CD4-positive, alpha-beta T cell (primary cell): ENCODE data around the gene TAF6. TPM values are rescaled to one million over a fixed set of nuclear protein-coding genes. Genes with fewer than 3 reads are reported as not detected.
A peak's percentile ranks its signal among the peaks of the same experiment; 100 is the strongest.

Experiments used
- ATAC-seq: fragments of 200-7000 bp; cut with Tn5 transposase; one replicate; pipeline ENCODE4 v1.10.0; 2022; ENCODE audit warnings: mild to moderate bottlenecking; ENCODE audit not compliant: poor library complexity
- CTCF ChIA-PET: fragments of 350-600 bp; sonication (Branson Sonifier 250); formaldehyde crosslinking; loops from one replicate; lab custom pipeline; 2021; ENCODE audit warnings: antibody characterized with exemption, inconsistent platforms; lab: Charles Lee
- POLR2A ChIA-PET: fragments of 350-600 bp; sonication (Branson Sonifier 250); formaldehyde crosslinking; loops from one replicate; lab custom pipeline; 2021; ENCODE audit warnings: antibody characterized with exemption, inconsistent platforms; lab: Charles Lee
- DNase-seq, 14 experiments: peaks; one replicate each; pipeline ENCODE4 v3.0.0-alpha.2; 2013 to 2020; ENCODE audit warnings: mixed read lengths in 2 of 14
- H3K27ac ChIP-seq, 2 donors: one replicate each; pipeline versions ENCODE4 v1.5.1 to v1.7.0; 2013; ENCODE audit warnings: low read length in 2 of 2, low read depth in 1 of 2, mild to moderate bottlenecking in 1 of 2
- H3K27me3 ChIP-seq, 2 experiments: 1 replicate in 1 of 2; 2 replicates in 1 of 2; pipeline versions ENCODE4 v1.6.1 to v1.7.0; 2013; ENCODE audit warnings: low read length in 2 of 2, control low read depth in 1 of 2, mild to moderate bottlenecking in 1 of 2, moderate library complexity in 1 of 2; ENCODE audit not compliant: insufficient read depth in 2 of 2, control insufficient read depth in 1 of 2
- H3K36me3 ChIP-seq: one replicate; pipeline ENCODE4 v1.6.1; 2013; ENCODE audit warnings: low read length, control low read depth; ENCODE audit not compliant: insufficient read depth
- H3K4me1 ChIP-seq: one replicate; pipeline ENCODE4 v1.6.1; 2013; ENCODE audit warnings: low read length, control low read depth; ENCODE audit not compliant: insufficient read depth
- H3K4me3 ChIP-seq: one replicate; pipeline ENCODE4 v1.5.1; 2013; ENCODE audit warnings: mild to moderate bottlenecking, low read length, moderate library complexity
- H3K9me3 ChIP-seq, 2 experiments: 1 replicate in 1 of 2; 2 replicates in 1 of 2; pipeline versions ENCODE4 v1.6.1 to v1.7.0; 2013; ENCODE audit warnings: low read length in 2 of 2, mild to moderate bottlenecking in 2 of 2, control low read depth in 1 of 2, moderate library complexity in 1 of 2; ENCODE audit not compliant: control insufficient read depth in 1 of 2, insufficient read depth in 1 of 2
- H3K27ac Mint-ChIP-seq: one replicate; pipeline ENCODE4 v1.8.0; 2020; ENCODE audit warnings: mixed read lengths
- H3K27me3 Mint-ChIP-seq: one replicate; pipeline ENCODE4 v1.8.0; 2021; ENCODE audit warnings: mixed read lengths
- H3K36me3 Mint-ChIP-seq: one replicate; pipeline ENCODE4 v1.8.0; 2021; ENCODE audit warnings: low read depth, mixed read lengths
- H3K4me1 Mint-ChIP-seq: one replicate; pipeline ENCODE4 v1.8.0; 2021; ENCODE audit warnings: low read depth, mixed read lengths
- H3K4me3 Mint-ChIP-seq: one replicate; pipeline ENCODE4 v1.8.0; 2020; ENCODE audit warnings: mild to moderate bottlenecking, mixed read lengths
- H3K9me3 Mint-ChIP-seq: one replicate; pipeline ENCODE4 v1.8.0; 2020; ENCODE audit warnings: mixed read lengths
- CTCF ChIP-seq: fragments of 200-600 bp; IDR thresholded peaks from one replicate; pipeline ENCODE4 v1.8.0; 2022; ENCODE audit warnings: antibody characterized with exemption, mild to moderate bottlenecking
- intact Hi-C, 2 experiments: fragments of 100-400 bp; cut with DNase I in 1 of 2; cut with micrococcal nuclease in 1 of 2; formaldehyde crosslinking; loops; one replicate each; pipeline versions ENCODE4 v1.15.1 to v1.9.0; 2023 to 2025; cut with DNase I, micrococcal nuclease
- total RNA-seq, 174 experiments: library from RNA in 2 of 174; stranded (reverse) in 2 of 174; gene quantifications; one replicate each; pipeline ENCODE4 v1.2.3 and lab custom pipeline; 2021 to 2026

TAF6 gene
- total RNA-seq, 2 experiments from 2014 or later = 34.8 to 37.4 TPM

GRCh38 chr7:100118388-100119071 is 628 bp downstream of the TAF6 start:
- Mint-ChIP-seq H3K36me3 (peaks cover 38% of the 10 kb centered on the region), H3K4me3 (peak overlapping the region; percentile 98), H3K27me3 (no peaks in the 10 kb centered on the region), H3K9me3 (no peaks in the 10 kb centered on the region), H3K4me1 (peaks cover 23% of the 10 kb centered on the region), H3K27ac (peak overlapping the region; percentile 97)
- no peak for DNase-seq
- H3K27ac ChIP-seq = peak overlapping the region; percentile 79 to 98
- no peaks in the 10 kb centered on the region for H3K27me3 ChIP-seq
- ATAC-seq = no peak
- H3K4me3 ChIP-seq = peak overlapping the region; percentile 93
- intact Hi-C loops = loop anchor here (1.0 to 2.0 kb wide), 3 partner anchors 9 to 38 kb away; partner anchors contain the start of genes AP4M1 (in 2 of the 2), MCM7 (in 2 of the 2) and ZNF3 (in 1 of the 2)
- no peak for TF ChIP-seq CTCF
- peaks cover 20% of the 10 kb centered on the region for H3K36me3 ChIP-seq
- CTCF ChIA-PET = no interaction called here
- POLR2A ChIA-PET = interaction anchor here (2.8 kb wide), 1 partner anchor 18 kb away, joined by 50 read pairs; the partner anchor contains the start of genes AP4M1 and MCM7
- peaks cover 31% of the 10 kb centered on the region for H3K4me1 ChIP-seq
- no peaks in the 10 kb centered on the region for H3K9me3 ChIP-seq

- Histone ChIP-seq H3K4me1 (peaks cover 20% of the 10 kb centered on the region), H3K4me3 (no peak overlapping the region), H3K27me3 (no peaks in the 10 kb centered on the region), H3K36me3 (peaks cover 38% of the 10 kb centered on the region), H3K9me3 (no peaks in the 10 kb centered on the region), H3K27ac (no peak overlapping the region)
- CTCF ChIA-PET = no interaction called here
- TF ChIP-seq CTCF = no peak
- Mint-ChIP-seq H3K27me3 (no peaks in the 10 kb centered on the region), H3K36me3 (peaks cover 57% of the 10 kb centered on the region), H3K9me3 (no peaks in the 10 kb centered on the region), H3K27ac (no peak overlapping the region), H3K4me1 (peaks cover 15% of the 10 kb centered on the region), H3K4me3 (no peak overlapping the region)
- POLR2A ChIA-PET = no interaction called here
- intact Hi-C loops = no loop called here
- DNase-seq = no peak
- ATAC-seq = no peak
Observed at GRCh38 chr7:100115026-100115425, 4.1 kb downstream of the TAF6 start.

GRCh38 chr7:100111914-100112313 is 7.2 kb downstream of the TAF6 start:
- Histone ChIP-seq H3K9me3 (no peaks in the 10 kb centered on the region), H3K36me3 (peaks cover 63% of the 10 kb centered on the region), H3K27ac (no peak overlapping the region), H3K4me1 (no peaks in the 10 kb centered on the region), H3K27me3 (no peaks in the 10 kb centered on the region), H3K4me3 (no peak overlapping the region)
- Mint-ChIP-seq H3K27ac (no peak overlapping the region), H3K27me3 (no peaks in the 10 kb centered on the region), H3K4me1 (no peaks in the 10 kb centered on the region), H3K36me3 (peaks cover 72% of the 10 kb centered on the region), H3K4me3 (no peak overlapping the region), H3K9me3 (no peaks in the 10 kb centered on the region)
- TF ChIP-seq CTCF = no peak
- DNase-seq = no peak
- CTCF ChIA-PET = interaction anchor here (0.9 kb wide), 1 partner anchor 8 kb away, joined by 3 read pairs; no protein-coding TSS in a partner anchor
- intact Hi-C loops = no loop called here
- no peak for ATAC-seq
- POLR2A ChIA-PET = no interaction called here
